GM19452 (cell line): ENCODE results near the gene USP17L13.
"Not testable (repeated sequence)": the region's sequence is repeated elsewhere in the genome, so short reads cannot be mapped to it uniquely, and the experiment has no call there.

Source experiments
- ATAC-seq: cut with Tn5 transposase; IDR thresholded peaks from one replicate; pipeline ENCODE4 v1.9.1; 2021; ENCODE audit not compliant: unreplicated experiment

Gene USP17L13, protein sequence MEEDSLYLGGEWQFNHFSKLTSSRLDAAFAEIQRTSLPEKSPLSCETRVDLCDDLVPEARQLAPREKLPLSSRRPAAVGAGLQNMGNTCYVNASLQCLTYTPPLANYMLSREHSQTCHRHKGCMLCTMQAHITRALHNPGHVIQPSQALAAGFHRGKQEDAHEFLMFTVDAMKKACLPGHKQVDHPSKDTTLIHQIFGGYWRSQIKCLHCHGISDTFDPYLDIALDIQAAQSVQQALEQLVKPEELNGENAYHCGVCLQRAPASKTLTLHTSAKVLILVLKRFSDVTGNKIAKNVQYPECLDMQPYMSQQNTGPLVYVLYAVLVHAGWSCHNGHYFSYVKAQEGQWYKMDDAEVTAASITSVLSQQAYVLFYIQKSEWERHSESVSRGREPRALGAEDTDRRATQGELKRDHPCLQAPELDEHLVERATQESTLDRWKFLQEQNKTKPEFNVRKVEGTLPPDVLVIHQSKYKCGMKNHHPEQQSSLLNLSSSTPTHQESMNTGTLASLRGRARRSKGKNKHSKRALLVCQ

DNA sequence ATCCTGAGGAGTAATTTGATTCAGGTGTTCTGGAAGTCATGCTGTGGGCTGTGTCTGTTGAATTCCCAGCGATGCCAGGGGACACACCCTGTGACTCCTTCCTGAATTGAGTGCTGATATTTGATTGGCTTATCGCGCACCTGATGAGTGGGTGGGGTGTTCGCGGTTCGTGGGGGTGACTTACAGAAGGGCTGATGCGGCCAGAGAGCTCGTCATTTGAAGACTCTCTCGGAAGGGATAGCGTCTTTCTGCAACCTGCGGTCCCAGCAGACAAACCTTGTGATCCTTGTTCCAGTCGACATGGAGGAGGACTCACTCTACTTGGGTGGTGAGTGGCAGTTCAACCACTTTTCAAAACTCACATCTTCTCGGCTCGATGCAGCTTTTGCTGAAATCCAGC lies at the start of gene USP17L13:
TSS of gene USP17L13 (plus strand) at position 301 of the 400 bp plus-strand sequence. CDS start at position 301, 0 bp downstream.
- ATAC-seq = not testable (repeated sequence)

DNA sequence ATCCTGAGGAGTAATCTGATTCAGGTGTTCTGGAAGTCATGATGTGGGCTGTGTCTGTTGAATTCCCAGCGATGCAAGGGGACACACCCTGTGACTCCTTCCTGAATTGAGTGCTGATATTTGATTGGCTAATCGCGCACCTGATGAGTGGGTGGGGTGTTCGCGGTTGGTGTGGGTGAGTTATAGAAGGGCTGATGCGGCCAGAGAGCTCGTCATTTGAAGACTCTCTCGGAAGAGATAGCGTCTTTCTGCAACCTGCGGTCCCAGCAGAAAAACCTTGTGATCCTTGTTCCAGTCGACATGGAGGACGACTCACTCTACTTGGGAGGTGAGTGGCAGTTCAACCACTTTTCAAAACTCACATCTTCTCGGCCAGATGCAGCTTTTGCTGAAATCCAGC lies 14.3 kb upstream of the USP17L13 start, which contains the start of gene USP17L10:
TSS of gene USP17L10 (plus strand) at position 301 of the 400 bp plus-strand sequence. CDS start at position 301, 0 bp downstream.
- ATAC-seq = not testable (repeated sequence)

DNA sequence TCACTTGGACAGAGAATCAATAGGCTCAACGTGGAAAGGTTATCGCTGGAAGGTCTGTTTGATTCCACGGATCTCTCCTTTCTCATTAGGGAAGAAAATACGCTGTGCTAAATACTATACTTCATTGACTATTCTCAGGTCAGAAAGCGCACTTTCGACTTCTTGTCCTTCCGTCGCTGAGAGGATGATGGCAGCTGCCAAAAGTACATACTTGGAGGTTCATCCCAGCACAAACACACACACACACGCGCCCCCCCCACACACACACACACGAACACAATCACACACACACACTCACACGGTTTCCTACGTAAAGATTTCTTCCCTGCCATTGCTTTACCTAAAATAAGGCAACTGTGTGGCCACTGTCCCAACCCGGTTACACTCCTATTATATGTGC lies 10.0 kb upstream of the USP17L13 start:
- not testable (repeated sequence) for ATAC-seq

- not testable (repeated sequence) for ATAC-seq
Observed at GRCh38 chr4:9215105-9215504, 9.6 kb upstream of the USP17L13 start, which contains the start of gene USP17L11. USP17L11 (plus strand) TSS chr4:9215405; CDS start chr4:9215405, 0 bp downstream.

DNA sequence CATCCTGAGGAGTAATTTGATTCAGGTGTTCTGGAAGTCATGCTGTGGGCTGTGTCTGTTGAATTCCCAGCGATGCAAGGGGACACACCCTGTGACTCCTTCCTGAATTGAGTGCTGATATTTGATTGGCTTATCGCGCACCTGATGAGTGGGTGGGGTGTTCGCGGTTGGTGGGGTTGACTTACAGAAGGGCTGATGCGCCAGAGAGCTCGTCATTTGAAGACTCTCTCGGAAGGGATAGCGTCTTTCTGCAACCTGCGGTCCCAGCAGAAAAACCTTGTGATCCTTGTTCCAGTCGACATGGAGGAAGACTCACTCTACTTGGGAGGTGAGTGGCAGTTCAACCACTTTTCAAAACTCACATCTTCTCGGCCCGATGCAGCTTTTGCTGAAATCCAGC lies 4.8 kb upstream of the USP17L13 start, which contains the start of gene USP17L12:
TSS of gene USP17L12 (plus strand) at position 301 of the 400 bp plus-strand sequence. CDS start at position 301, 0 bp downstream.
- not testable (repeated sequence) for ATAC-seq

DNA sequence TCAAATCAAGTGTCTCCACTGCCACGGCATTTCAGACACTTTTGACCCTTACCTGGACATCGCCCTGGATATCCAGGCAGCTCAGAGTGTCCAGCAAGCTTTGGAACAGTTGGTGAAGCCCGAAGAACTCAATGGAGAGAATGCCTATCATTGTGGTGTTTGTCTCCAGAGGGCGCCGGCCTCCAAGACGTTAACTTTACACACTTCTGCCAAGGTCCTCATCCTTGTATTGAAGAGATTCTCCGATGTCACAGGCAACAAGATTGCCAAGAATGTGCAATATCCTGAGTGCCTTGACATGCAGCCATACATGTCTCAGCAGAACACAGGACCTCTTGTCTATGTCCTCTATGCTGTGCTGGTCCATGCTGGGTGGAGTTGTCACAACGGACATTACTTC lies 5.6 kb downstream of the USP17L13 start:
- not testable (repeated sequence) for ATAC-seq

DNA sequence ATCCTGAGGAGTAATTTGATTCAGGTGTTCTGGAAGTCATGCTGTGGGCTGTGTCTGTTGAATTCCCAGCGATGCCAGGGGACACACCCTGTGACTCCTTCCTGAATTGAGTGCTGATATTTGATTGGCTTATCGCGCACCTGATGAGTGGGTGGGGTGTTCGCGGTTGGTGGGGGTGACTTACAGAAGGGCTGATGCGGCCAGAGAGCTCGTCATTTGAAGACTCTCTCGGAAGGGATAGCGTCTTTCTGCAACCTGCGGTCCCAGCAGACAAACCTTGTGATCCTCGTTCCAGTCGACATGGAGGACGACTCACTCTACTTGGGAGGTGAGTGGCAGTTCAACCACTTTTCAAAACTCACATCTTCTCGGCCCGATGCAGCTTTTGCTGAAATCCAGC lies 9.4 kb downstream of the USP17L13 start, which contains the start of gene USP17L15:
TSS of gene USP17L15 (plus strand) at position 301 of the 400 bp plus-strand sequence. CDS start at position 301, 0 bp downstream.
- not testable (repeated sequence) for ATAC-seq

DNA sequence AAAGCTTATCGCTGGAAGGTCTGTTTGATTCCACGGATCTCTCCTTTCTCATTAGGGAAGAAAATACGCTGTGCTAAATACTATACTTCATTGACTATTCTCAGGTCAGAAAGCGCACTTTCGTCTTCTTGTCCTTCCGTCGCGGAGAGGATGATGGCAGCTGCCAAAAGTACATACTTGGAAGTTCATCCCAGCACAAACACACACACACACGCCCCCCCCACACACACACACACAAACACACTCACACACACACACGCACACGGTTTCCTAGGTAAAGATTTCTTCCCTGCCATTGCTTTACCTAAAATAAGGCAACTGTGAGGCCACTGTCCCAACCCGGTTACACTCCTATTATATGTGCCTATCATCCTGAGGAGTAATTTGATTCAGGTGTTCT lies 13.8 kb downstream of the USP17L13 start:
- ATAC-seq = not testable (repeated sequence)

- ATAC-seq = not testable (repeated sequence)
Observed at GRCh38 chr4:9243579-9243978, 18.9 kb downstream of the USP17L13 start, which contains the start of gene USP17L17. USP17L17 (plus strand) TSS chr4:9243879; CDS start chr4:9243879, 0 bp downstream.

GRCh38 chr4:9247953-9248680 lies 23.4 kb downstream of the USP17L13 start, which contains the start of gene USP17L18:
USP17L18 (plus strand) TSS chr4:9248630; CDS start chr4:9248630, 0 bp downstream.
- ATAC-seq = not testable (repeated sequence)

DNA sequence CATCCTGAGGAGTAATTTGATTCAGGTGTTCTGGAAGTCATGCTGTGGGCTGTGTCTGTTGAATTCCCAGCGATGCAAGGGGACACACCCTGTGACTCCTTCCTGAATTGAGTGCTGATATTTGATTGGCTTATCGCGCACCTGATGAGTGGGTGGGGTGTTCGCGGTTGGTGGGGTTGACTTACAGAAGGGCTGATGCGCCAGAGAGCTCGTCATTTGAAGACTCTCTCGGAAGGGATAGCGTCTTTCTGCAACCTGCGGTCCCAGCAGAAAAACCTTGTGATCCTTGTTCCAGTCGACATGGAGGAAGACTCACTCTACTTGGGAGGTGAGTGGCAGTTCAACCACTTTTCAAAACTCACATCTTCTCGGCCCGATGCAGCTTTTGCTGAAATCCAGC lies 28.4 kb downstream of the USP17L13 start, which contains the start of gene USP17L19:
TSS of gene USP17L19 (plus strand) at position 301 of the 400 bp plus-strand sequence. CDS start at position 301, 0 bp downstream.
- not testable (repeated sequence) for ATAC-seq

GRCh38 chr4:9257824-9258223 lies 33.1 kb downstream of the USP17L13 start, which contains the start of gene USP17L20:
USP17L20 (plus strand) TSS chr4:9258124; CDS start chr4:9258124, 0 bp downstream.
- not testable (repeated sequence) for ATAC-seq

DNA sequence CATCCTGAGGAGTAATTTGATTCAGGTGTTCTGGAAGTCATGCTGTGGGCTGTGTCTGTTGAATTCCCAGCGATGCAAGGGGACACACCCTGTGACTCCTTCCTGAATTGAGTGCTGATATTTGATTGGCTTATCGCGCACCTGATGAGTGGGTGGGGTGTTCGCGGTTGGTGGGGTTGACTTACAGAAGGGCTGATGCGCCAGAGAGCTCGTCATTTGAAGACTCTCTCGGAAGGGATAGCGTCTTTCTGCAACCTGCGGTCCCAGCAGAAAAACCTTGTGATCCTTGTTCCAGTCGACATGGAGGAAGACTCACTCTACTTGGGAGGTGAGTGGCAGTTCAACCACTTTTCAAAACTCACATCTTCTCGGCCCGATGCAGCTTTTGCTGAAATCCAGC lies 37.9 kb downstream of the USP17L13 start, which contains the start of gene USP17L21:
TSS of gene USP17L21 (plus strand) at position 301 of the 400 bp plus-strand sequence. CDS start at position 301, 0 bp downstream.
- ATAC-seq = not testable (repeated sequence)

DNA sequence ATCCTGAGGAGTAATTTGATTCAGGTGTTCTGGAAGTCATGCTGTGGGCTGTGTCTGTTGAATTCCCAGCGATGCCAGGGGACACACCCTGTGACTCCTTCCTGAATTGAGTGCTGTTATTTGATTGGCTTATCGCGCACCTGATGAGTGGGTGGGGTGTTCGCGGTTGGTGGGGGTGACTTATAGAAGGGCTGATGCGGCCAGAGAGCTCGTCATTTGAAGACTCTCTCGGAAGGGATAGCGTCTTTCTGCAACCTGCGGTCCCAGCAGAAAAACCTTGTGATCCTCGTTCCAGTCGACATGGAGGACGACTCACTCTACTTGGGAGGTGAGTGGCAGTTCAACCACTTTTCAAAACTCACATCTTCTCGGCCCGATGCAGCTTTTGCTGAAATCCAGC lies 42.6 kb downstream of the USP17L13 start, which contains the start of gene USP17L22:
TSS of gene USP17L22 (plus strand) at position 301 of the 400 bp plus-strand sequence. CDS start at position 301, 0 bp downstream.
- ATAC-seq = not testable (repeated sequence)

GRCh38 chr4:9271719-9272118 lies 47.0 kb downstream of the USP17L13 start:
- ATAC-seq = not testable (repeated sequence)
